Stimulated activated CD8-positive, alpha-beta memory T cell treated with anti-CD3 and anti-CD28 coated beads, Interleukin-7, amount 100 ng/mL, for 24 hours (primary cell): ENCODE data around the gene ICA1.

Experiments
- DNase-seq: peaks from one replicate; pipeline ENCODE4 v3.0.0-alpha.2; 2020; ENCODE audit warnings: low read depth

ICA1 gene

GRCh38 chr7:8228068-8228467 is 33.9 kb downstream of the ICA1 start:
- DNase-seq = no peak

GRCh38 chr7:8227261-8227660 is 34.7 kb downstream of the ICA1 start:
- no peak for DNase-seq

- no peak for DNase-seq
Observed at GRCh38 chr7:8226501-8226900, 35.5 kb downstream of the ICA1 start.

GRCh38 chr7:8221567-8221966 is 40.4 kb downstream of the ICA1 start:
- DNase-seq = no peak

GRCh38 chr7:8221101-8221495 is 40.9 kb downstream of the ICA1 start:
- DNase-seq = no peak

- no peak for DNase-seq
Observed at GRCh38 chr7:8220376-8221100, 41.4 kb downstream of the ICA1 start.

- DNase-seq = no peak
Observed at GRCh38 chr7:8217200-8218068, 44.5 kb downstream of the ICA1 start.

- DNase-seq = no peak
Observed at GRCh38 chr7:8216334-8216690, 45.7 kb downstream of the ICA1 start.

- DNase-seq = no peak
Observed at GRCh38 chr7:8215648-8216333, 46.2 kb downstream of the ICA1 start.

GRCh38 chr7:8214244-8214824 is 47.6 kb downstream of the ICA1 start:
- DNase-seq = no peak

- no peak for DNase-seq
Observed at GRCh38 chr7:8213381-8213780, 48.6 kb downstream of the ICA1 start.

GRCh38 chr7:8212638-8213037 is 49.3 kb downstream of the ICA1 start:
- no peak for DNase-seq

GRCh38 chr7:8211725-8212096 is 50.3 kb downstream of the ICA1 start:
- no peak for DNase-seq

GRCh38 chr7:8210845-8211724 is 50.9 kb downstream of the ICA1 start:
- no peak for DNase-seq

- no peak for DNase-seq
Observed at GRCh38 chr7:8209353-8209752, 52.6 kb downstream of the ICA1 start.

- no peak for DNase-seq
Observed at GRCh38 chr7:8208816-8209215, 53.2 kb downstream of the ICA1 start.

- DNase-seq = no peak
Observed at GRCh38 chr7:8206956-8207355, 55.0 kb downstream of the ICA1 start.

GRCh38 chr7:8205537-8205936 is 56.4 kb downstream of the ICA1 start:
- no peak for DNase-seq

- no peak for DNase-seq
Observed at GRCh38 chr7:8205031-8205387, 57.0 kb downstream of the ICA1 start.

GRCh38 chr7:8204339-8205030 is 57.5 kb downstream of the ICA1 start:
- no peak for DNase-seq

GRCh38 chr7:8201846-8202441 is 60.0 kb downstream of the ICA1 start:
- no peak for DNase-seq
